HepG2 (cell line): Measurements from ENCODE around the gene UCKL1. TPM values are rescaled to one million over a fixed set of nuclear protein-coding genes. Genes with fewer than 3 reads are reported as not detected.

Source experiments
- ATAC-seq: fragments of 200-7000 bp; cut with Tn5 transposase; 3 replicates; pipeline ENCODE4 v1.9.1; 2020; ENCODE audit warnings: mild to moderate bottlenecking, moderate library complexity
- BruUV-seq: library from RNA; stranded (reverse); fragments of 400-500 nt; replicated peaks from 2 replicates; lab custom pipeline; 2021; lab: Mats Ljungman, UMichigan
- CTCF ChIA-PET: fragments of 300-600 bp; formaldehyde crosslinking; extraction: SDS; loops from one replicate; lab custom pipeline; 2021; ENCODE audit warnings: low total read pairs, inconsistent platforms, low intra/inter-chr PET ratio; lab: Yijun Ruan, JAX
- POLR2A ChIA-PET: fragments of 350-600 bp; sonication (Branson Sonifier 250); formaldehyde crosslinking; loops from one replicate; lab custom pipeline; 2020; ENCODE audit warnings: antibody characterized with exemption, inconsistent platforms; lab: Yijun Ruan, JAX
- DNase-seq: peaks from one replicate; pipeline ENCODE4 v3.0.0-alpha.2; 2015; ENCODE audit warnings: low spot score
- FAIRE-seq: peaks from 3 replicates; lab custom pipeline; 2011; peaks lifted over from hg19 to GRCh38; lab: Jason Lieb, UNC
- H2AFZ ChIP-seq: one replicate; pipeline ENCODE4 v1.6.1; 2011; ENCODE audit warnings: low read length, inconsistent platforms
- H3K27ac ChIP-seq: fragments of 300-600 bp; 3 replicates; pipeline ENCODE4 v1.8.0; 2011; ENCODE audit warnings: mixed run types, mild to moderate bottlenecking, mixed read lengths, low read length, inconsistent platforms; ENCODE audit not compliant: insufficient read depth; ENCODE audit errors: extremely low read length
- H3K27me3 ChIP-seq, 2 experiments: fragments of 200-600 bp in 1 of 2; 2 replicates in 1 of 2; 3 replicates in 1 of 2; pipeline versions ENCODE4 v1.6.0 to v1.8.0; 2011; ENCODE audit warnings: low read length in 2 of 2, mild to moderate bottlenecking in 2 of 2, moderate library complexity in 2 of 2, inconsistent platforms in 1 of 2; ENCODE audit not compliant: insufficient read depth in 2 of 2, control insufficient read depth in 1 of 2
- H3K36me3 ChIP-seq, 2 experiments: fragments of 200-600 bp in 1 of 2; replicated peaks in 1 of 2; 2 replicates in 1 of 2; 3 replicates in 1 of 2; pipeline versions ENCODE4 v1.5.1 to v1.8.0; 2011; ENCODE audit warnings: low read length in 2 of 2, inconsistent platforms in 1 of 2; ENCODE audit not compliant: insufficient read depth in 2 of 2, control insufficient read depth in 1 of 2
- H3K4me1 ChIP-seq: 2 replicates; pipeline ENCODE4 v1.5.1; 2012; ENCODE audit warnings: low read length, inconsistent platforms; ENCODE audit not compliant: insufficient read depth
- H3K4me2 ChIP-seq: 2 replicates; pipeline ENCODE4 v1.6.0; 2011; ENCODE audit warnings: low read depth, low read length, inconsistent platforms
- H3K4me3 ChIP-seq, 3 experiments: fragments of 200-600 bp in 1 of 3; sonication (generic), shearing (Covaris generic) in 1 of 3; replicated peaks in 1 of 3; 2 replicates each; pipeline ENCODE4 v1.5.1; 2011 to 2016; ENCODE audit warnings: low read length in 3 of 3, inconsistent platforms in 2 of 3, low read depth in 2 of 3, mild to moderate bottlenecking in 2 of 3, control low read depth in 1 of 3, mixed read lengths in 1 of 3; ENCODE audit not compliant: insufficient read depth in 1 of 3
- H3K79me2 ChIP-seq: one replicate; pipeline ENCODE4 v1.6.1; 2011; ENCODE audit warnings: low read length, inconsistent platforms; ENCODE audit not compliant: insufficient read depth
- H3K9ac ChIP-seq: 2 replicates; pipeline ENCODE4 v1.6.0; 2011; ENCODE audit warnings: mild to moderate bottlenecking, low read depth, low read length, inconsistent platforms; ENCODE audit not compliant: insufficient read depth
- H3K9me3 ChIP-seq: 2 replicates; pipeline ENCODE4 v1.5.1; 2012; ENCODE audit warnings: mild to moderate bottlenecking, low read length
- H4K20me1 ChIP-seq: 2 replicates; pipeline ENCODE4 v1.6.0; 2011; ENCODE audit warnings: inconsistent platforms, mild to moderate bottlenecking, low read length, moderate library complexity; ENCODE audit not compliant: insufficient read depth
- AGO2 ChIP-seq: fragments of 200-400 bp; formaldehyde crosslinking; optimal IDR thresholded peaks from 2 replicates; pipeline ENCODE3; 2017; ENCODE audit warnings: mild to moderate bottlenecking, low read depth, low read length, moderate library complexity
- GZF1 ChIP-seq: sonication (generic); formaldehyde crosslinking; IDR thresholded peaks from 2 replicates; pipeline ENCODE4 v1.5.1; 2020; ENCODE audit warnings: mild to moderate bottlenecking, missing genetic modification reagents
- HNRNPLL ChIP-seq: fragments of 200-400 bp; formaldehyde crosslinking; IDR thresholded peaks from 2 replicates; pipeline ENCODE4 v1.6.1; 2017; ENCODE audit warnings: mild to moderate bottlenecking, low read depth, low read length; ENCODE audit not compliant: poor library complexity, severe bottlenecking
- JUNB ChIP-seq: sonication (generic); formaldehyde crosslinking; IDR thresholded peaks from 2 replicates; pipeline ENCODE4 v1.8.0; 2022; ENCODE audit warnings: missing genetic modification reagents, mild to moderate bottlenecking, borderline replicate concordance
- KLF16 ChIP-seq, 2 experiments: sonication (generic) in 1 of 2; formaldehyde crosslinking in 1 of 2; IDR thresholded peaks; 2 replicates each; pipeline versions ENCODE4 v1.6.1 to v1.8.0; 2016 to 2023; ENCODE audit warnings: missing genetic modification reagents in 2 of 2, missing compliant biosample characterization in 1 of 2
- PAWR ChIP-seq: sonication (generic); formaldehyde crosslinking; IDR thresholded peaks from 2 replicates; pipeline ENCODE4 v1.4.0; 2020; ENCODE audit warnings: missing genetic modification reagents, mild to moderate bottlenecking, borderline replicate concordance
- SPEN ChIP-seq: sonication (generic); formaldehyde crosslinking; IDR thresholded peaks from 2 replicates; pipeline ENCODE4 v1.5.1; 2020; ENCODE audit warnings: low read depth, mild to moderate bottlenecking, missing genetic modification reagents
- ZBTB7A ChIP-seq: sonication (generic); formaldehyde crosslinking; IDR thresholded peaks from 2 replicates; pipeline ENCODE4 v1.8.0; 2022; ENCODE audit warnings: mild to moderate bottlenecking, missing genetic modification reagents
- ZMYM4 ChIP-seq: sonication (generic); formaldehyde crosslinking; IDR thresholded peaks from 2 replicates; pipeline ENCODE4 v1.8.1; 2023; ENCODE audit warnings: mild to moderate bottlenecking, missing genetic modification reagents
- ZNF18 ChIP-seq: sonication (generic); formaldehyde crosslinking; IDR thresholded peaks from 2 replicates; pipeline ENCODE4 v1.8.0; 2022; ENCODE audit warnings: mild to moderate bottlenecking, missing genetic modification reagents; ENCODE audit not compliant: insufficient replicate concordance
- ZNF343 ChIP-seq: sonication (generic); formaldehyde crosslinking; IDR thresholded peaks from 2 replicates; pipeline ENCODE4 v1.4.0; 2020; ENCODE audit warnings: mild to moderate bottlenecking, missing genetic modification reagents
- WGBS: methylation state at CpG from one replicate; pipeline ENCODE4 v1.1.6; 2017; ENCODE audit warnings: low lambda C conversion rate; 5-methylcytosine and 5-hydroxymethylcytosine counted together
- in situ Hi-C: cut with HindIII; loops from 2 replicates; pipeline ENCODE4 v1.10.0; 2017; ENCODE audit warnings: low pct_unique_long_range_greater_than_20kb; ENCODE audit not compliant: extremely low pct_ligation_motif_present
- intact Hi-C: fragments of 100-400 bp; cut with micrococcal nuclease; formaldehyde crosslinking; loops from one replicate; pipeline ENCODE4 v1.10.0; 2022; ENCODE audit not compliant: unreplicated experiment
- polyA plus RNA-seq, 8 experiments: library from polyadenylated mRNA; depleted of rRNA in 3 of 8; stranded (reverse) in 7 of 8; unstranded in 1 of 8; fragments of >200 nt; fragmentation: Illumina TruSeq in 4 of 8; extraction: Trizol in 4 of 8; gene quantifications; 2 replicates each; pipeline versions ENCODE4 v1.2.1 to v1.2.3, GENCODE V29; 2011 to 2016; ENCODE audit warnings: low read depth in 4 of 8, missing spikeins in 1 of 8, mixed read lengths in 1 of 8; ENCODE audit not compliant: insufficient read depth in 1 of 8
- total RNA-seq, 5 experiments: library from RNA; depleted of rRNA; stranded (reverse); fragments of >200 nt; fragmentation: Illumina TruSeq; extraction: Trizol; gene quantifications; 2 replicates each; pipeline ENCODE4 v1.2.3, GENCODE V29; 2016; ENCODE audit warnings: low read depth in 1 of 5
- TF ChIP-seq, protein P1 (sequence below): sonication (generic); formaldehyde crosslinking; IDR thresholded peaks from 2 replicates; pipeline ENCODE4 v1.5.0; 2020; ENCODE audit warnings: mild to moderate bottlenecking, missing genetic modification reagents
- TF ChIP-seq, protein P2 (sequence below): sonication (generic); formaldehyde crosslinking; IDR thresholded peaks from 2 replicates; pipeline ENCODE4 v1.9.0; 2021; ENCODE audit warnings: missing genetic modification reagents, borderline replicate concordance
- TF ChIP-seq, protein P3 (sequence below): IDR thresholded peaks from 2 replicates; pipeline ENCODE4 v1.6.1; 2016; ENCODE audit warnings: missing biosample characterization, missing genetic modification reagents, low read depth

Gene UCKL1
- total and polyA plus RNA-seq, 2 of the 13 experiments (the other 11 are each of a cell fraction or from before 2014, with no cell fraction given): 50.2 to 126 TPM

DNA sequence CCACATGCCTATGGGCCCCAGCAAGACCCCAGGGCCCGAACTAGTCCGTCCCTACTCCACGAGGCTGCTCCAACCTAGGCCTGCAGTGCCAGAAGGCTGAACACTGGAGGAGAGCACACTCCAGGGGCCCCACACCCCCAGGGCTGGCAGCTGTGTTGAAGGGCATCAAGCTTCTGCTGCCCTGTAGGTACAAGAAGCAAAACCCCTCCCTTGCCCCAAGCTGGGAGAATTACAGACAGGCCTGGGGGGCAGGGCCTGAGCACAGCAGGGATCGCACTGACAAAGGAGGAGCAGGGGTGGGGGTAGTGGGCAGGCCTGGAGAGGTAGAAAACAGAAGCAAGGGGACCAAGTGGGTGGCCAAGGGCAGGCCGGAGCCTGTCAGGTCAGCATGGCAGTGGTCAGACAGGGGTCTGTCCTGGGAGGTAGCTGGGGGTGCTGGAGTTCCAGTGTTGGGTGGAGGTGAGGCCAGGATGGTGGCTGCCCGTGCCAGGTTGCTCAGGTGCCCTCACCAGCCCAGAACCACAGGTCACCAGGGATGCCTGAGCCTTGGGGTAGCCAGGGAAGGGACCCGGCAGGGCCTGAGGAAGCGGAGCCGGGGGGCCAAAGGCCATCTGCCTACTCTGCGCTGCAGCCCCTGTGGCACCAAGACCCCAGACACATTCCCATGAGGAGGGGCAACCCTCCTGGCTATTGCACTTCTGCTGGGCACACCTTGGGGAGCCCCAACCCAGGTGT is 2.9 kb upstream of the UCKL1 start (continued):
- TF ChIP-seq, protein P1, sequence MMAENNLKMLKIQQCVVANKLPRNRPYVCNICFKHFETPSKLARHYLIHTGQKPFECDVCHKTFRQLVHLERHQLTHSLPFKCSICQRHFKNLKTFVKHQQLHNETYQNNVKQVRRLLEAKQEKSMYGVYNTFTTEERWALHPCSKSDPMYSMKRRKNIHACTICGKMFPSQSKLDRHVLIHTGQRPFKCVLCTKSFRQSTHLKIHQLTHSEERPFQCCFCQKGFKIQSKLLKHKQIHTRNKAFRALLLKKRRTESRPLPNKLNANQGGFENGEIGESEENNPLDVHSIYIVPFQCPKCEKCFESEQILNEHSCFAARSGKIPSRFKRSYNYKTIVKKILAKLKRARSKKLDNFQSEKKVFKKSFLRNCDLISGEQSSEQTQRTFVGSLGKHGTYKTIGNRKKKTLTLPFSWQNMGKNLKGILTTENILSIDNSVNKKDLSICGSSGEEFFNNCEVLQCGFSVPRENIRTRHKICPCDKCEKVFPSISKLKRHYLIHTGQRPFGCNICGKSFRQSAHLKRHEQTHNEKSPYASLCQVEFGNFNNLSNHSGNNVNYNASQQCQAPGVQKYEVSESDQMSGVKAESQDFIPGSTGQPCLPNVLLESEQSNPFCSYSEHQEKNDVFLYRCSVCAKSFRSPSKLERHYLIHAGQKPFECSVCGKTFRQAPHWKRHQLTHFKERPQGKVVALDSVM (CRISPR knock-in tag): no peak
- TF ChIP-seq ZNF343 (no peak), GZF1 (CRISPR knock-in tag) (no peak), KLF16 (CRISPR knock-in tag; IDR thresholded peaks at IDR 0.05) (no peak), PAWR (CRISPR knock-in tag) (no peak), ZMYM4 (CRISPR knock-in tag) (no peak), ZNF18 (no peak)

DNA sequence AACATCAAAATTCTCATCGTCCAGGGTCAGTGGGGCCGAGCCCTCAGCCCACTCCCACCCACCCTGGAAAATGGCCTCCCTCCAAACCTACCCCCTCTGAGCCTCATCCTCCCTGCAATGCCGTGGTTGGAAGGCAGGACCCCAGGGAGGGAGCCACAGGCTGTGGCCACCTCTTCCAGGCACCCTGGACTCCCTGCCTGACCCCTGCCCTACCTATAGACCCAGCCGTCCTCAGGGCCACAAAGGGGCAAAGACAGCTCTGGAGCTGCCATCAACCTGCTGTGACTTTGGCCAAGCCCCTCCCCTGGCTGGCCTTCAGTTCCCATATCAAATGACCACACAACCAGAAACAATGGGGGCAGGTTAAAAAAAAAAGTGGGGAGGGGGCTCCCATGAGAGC is 2.3 kb upstream of the UCKL1 start:
- no peaks in the 10 kb centered on the region for H3K9me3 ChIP-seq
- H3K4me1 ChIP-seq: peaks cover 42% of the 10 kb centered on the region
- ChIA-PET POLR2A (interaction anchor here (0.8 to 2.9 kb wide), 5 partner anchors 9 to 93 kb away, joined by 3 to 43 read pairs (median 3); partner anchors contain the start of gene TPD52L2), CTCF (no interaction called here)
- peak overlapping the region; percentile 83 for H3K27ac ChIP-seq
- intact Hi-C loops (no loop called here), in situ Hi-C loops (no loop called here)
- peaks cover 22% of the 10 kb centered on the region for H3K79me2 ChIP-seq
- no TSS peak for BruUV-seq
- no peak for DNase-seq
- no peaks in the 10 kb centered on the region for H3K27me3 ChIP-seq
- WGBS: 85% methylated on average over 4 of the region's 4 CpGs
- peaks cover 20% of the 10 kb centered on the region for H4K20me1 ChIP-seq
- peaks cover 34 to 37% of the 10 kb centered on the region in 2 experiments; a peak in 4 of 5 replicates for H3K36me3 ChIP-seq
- no peak for FAIRE-seq
- ATAC-seq: no peak
- H3K4me2 ChIP-seq: no peak overlapping the region
- H3K9ac ChIP-seq: no peak overlapping the region
- H3K4me3 ChIP-seq: no peak overlapping the region
- H2AFZ ChIP-seq: no peak overlapping the region
- TF ChIP-seq, protein P2, sequence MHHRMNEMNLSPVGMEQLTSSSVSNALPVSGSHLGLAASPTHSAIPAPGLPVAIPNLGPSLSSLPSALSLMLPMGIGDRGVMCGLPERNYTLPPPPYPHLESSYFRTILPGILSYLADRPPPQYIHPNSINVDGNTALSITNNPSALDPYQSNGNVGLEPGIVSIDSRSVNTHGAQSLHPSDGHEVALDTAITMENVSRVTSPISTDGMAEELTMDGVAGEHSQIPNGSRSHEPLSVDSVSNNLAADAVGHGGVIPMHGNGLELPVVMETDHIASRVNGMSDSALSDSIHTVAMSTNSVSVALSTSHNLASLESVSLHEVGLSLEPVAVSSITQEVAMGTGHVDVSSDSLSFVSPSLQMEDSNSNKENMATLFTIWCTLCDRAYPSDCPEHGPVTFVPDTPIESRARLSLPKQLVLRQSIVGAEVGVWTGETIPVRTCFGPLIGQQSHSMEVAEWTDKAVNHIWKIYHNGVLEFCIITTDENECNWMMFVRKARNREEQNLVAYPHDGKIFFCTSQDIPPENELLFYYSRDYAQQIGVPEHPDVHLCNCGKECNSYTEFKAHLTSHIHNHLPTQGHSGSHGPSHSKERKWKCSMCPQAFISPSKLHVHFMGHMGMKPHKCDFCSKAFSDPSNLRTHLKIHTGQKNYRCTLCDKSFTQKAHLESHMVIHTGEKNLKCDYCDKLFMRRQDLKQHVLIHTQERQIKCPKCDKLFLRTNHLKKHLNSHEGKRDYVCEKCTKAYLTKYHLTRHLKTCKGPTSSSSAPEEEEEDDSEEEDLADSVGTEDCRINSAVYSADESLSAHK (CRISPR knock-in tag): no peak
- peak; percentile 3 for TF ChIP-seq AGO2
- 0 out of 2 replicates have a peak, but pooled peaks have one; percentile 18 for TF ChIP-seq SPEN
- TF ChIP-seq HNRNPLL: peak; percentile 2
- TF ChIP-seq, protein P3, sequence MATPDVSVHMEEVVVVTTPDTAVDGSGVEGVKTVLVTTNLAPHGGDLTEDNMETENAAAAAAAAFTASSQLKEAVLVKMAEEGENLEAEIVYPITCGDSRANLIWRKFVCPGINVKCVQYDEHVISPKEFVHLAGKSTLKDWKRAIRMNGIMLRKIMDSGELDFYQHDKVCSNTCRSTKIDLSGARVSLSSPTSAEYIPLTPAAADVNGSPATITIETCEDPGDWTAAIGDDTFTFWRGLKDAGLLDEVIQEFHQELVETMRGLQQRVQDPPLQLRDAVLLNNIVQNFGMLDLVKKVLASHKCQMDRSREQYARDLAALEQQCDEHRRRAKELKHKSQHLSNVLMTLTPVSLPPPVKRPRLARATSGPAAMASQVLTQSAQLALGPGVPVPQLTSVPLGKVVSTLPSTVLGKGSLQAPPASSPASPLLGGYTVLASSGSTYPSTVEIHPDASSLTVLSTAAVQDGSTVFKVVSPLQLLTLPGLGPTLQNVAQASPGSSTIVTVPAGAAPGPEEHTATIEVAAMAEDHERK (CRISPR knock-in tag): no peak
- no peak; the same call in 1 of the 2 replicates for TF ChIP-seq ZBTB7A
- TF ChIP-seq JUNB (CRISPR knock-in tag): no peak
